K562 (cell line): ENCODE measurements around the gene A1BG. TPM values are rescaled to one million over a fixed set of nuclear protein-coding genes. Genes with fewer than 3 reads are reported as not detected.
A peak's percentile ranks its signal among the peaks of the same experiment; 100 is the strongest.

Source experiments
- BRD4 ChIP-seq: fragments of 200-600 bp; sonication (generic); IDR thresholded peaks from 2 replicates; pipeline ENCODE4 v1.6.1; 2017; ENCODE audit warnings: inconsistent platforms
- CBX8 ChIP-seq: fragments of 200-600 bp; sonication (generic); IDR thresholded peaks from 2 replicates; pipeline ENCODE4 v1.6.1; 2012; ENCODE audit warnings: borderline replicate concordance, mixed run types, low read depth, mild to moderate bottlenecking, moderate library complexity, mixed read lengths, low read length, control low read depth, inconsistent platforms; ENCODE audit not compliant: poor library complexity, severe bottlenecking; ENCODE audit errors: extremely low read depth
- CCNT2 ChIP-seq: IDR thresholded peaks from 2 replicates; pipeline ENCODE4 v1.6.1; 2011; ENCODE audit warnings: borderline replicate concordance, low read depth, mild to moderate bottlenecking, moderate library complexity, mixed read lengths, low read length; ENCODE audit not compliant: insufficient read length; ENCODE audit errors: extremely low read depth
- CREB3L1 ChIP-seq: fragments of 450-650 bp; IDR thresholded peaks from 2 replicates; pipeline ENCODE4 v1.6.1; 2014; ENCODE audit warnings: low read depth, mild to moderate bottlenecking, moderate library complexity, borderline replicate concordance
- FOSL1 ChIP-seq: fragments of 200-800 bp; sonication (Bioruptor generic); conservative IDR thresholded peaks from 2 replicates; pipeline ENCODE4 v1.6.1; 2016; ENCODE audit warnings: missing genetic modification characterization, missing compliant biosample characterization
- FOXP1 ChIP-seq: sonication (generic); formaldehyde crosslinking; IDR thresholded peaks from 2 replicates; pipeline ENCODE4 v1.8.0; 2022; ENCODE audit warnings: mild to moderate bottlenecking, missing genetic modification reagents
- JUNB ChIP-seq: fragments of 450-650 bp; formaldehyde crosslinking; conservative IDR thresholded peaks from 2 replicates; pipeline ENCODE4 v1.4.0; 2020; ENCODE audit warnings: mild to moderate bottlenecking
- MECOM ChIP-seq: fragments of 250-450 bp; sonication (Bioruptor Pico); IDR thresholded peaks from 2 replicates; pipeline ENCODE4 v1.8.0; 2022; ENCODE audit warnings: inconsistent platforms
- PHTF2 ChIP-seq: fragments of 250-450 bp; sonication (Bioruptor Pico); IDR thresholded peaks from 2 replicates; pipeline ENCODE4 v1.5.0; 2021; ENCODE audit warnings: mild to moderate bottlenecking
- RFX5 ChIP-seq: IDR thresholded peaks from 2 replicates; pipeline ENCODE4 v1.6.1; 2011; ENCODE audit warnings: low read depth, mild to moderate bottlenecking, improper control_type of control experiment, low read length
- SLC30A9 ChIP-seq: fragments of 250-450 bp; sonication (Bioruptor Pico); IDR thresholded peaks from 2 replicates; pipeline ENCODE4 v1.8.0; 2022; ENCODE audit warnings: mild to moderate bottlenecking, moderate library complexity
- SMAD1 ChIP-seq: fragments of 150-350 bp; IDR thresholded peaks from 2 replicates; pipeline ENCODE4 v1.6.1; 2014; ENCODE audit warnings: low read length, low read depth; ENCODE audit not compliant: partially characterized antibody
- SMAD4 ChIP-seq: fragments of 250-450 bp; sonication (Bioruptor Pico); conservative IDR thresholded peaks from 2 replicates; pipeline ENCODE4 v1.8.0; 2021; ENCODE audit warnings: inconsistent platforms, mild to moderate bottlenecking, moderate library complexity
- XRCC3 ChIP-seq: fragments of 450-650 bp; IDR thresholded peaks from 2 replicates; pipeline ENCODE4 v1.6.1; 2017; ENCODE audit warnings: mild to moderate bottlenecking, moderate library complexity
- ZBTB40 ChIP-seq, 2 experiments: fragments of 450-650 bp in 1 of 2; sonication (generic) in 1 of 2; formaldehyde crosslinking in 1 of 2; IDR thresholded peaks; 2 replicates each; pipeline versions ENCODE4 v1.7.1 to v1.9.0; 2016 to 2022; ENCODE audit warnings: inconsistent platforms in 1 of 2, mild to moderate bottlenecking in 1 of 2, missing genetic modification reagents in 1 of 2
- ZNF589 ChIP-seq: fragments of 200-800 bp; sonication (Bioruptor generic); IDR thresholded peaks from 2 replicates; pipeline ENCODE4 v1.6.1; 2016; ENCODE audit warnings: low read depth, missing genetic modification characterization, missing compliant biosample characterization
- polyA plus RNA-seq, 8 experiments: library from polyadenylated mRNA; depleted of rRNA in 4 of 8; stranded (reverse) in 5 of 8; unstranded in 3 of 8; fragments of >200 nt; fragmentation: Nextera tagmentation in 2 of 8; fragmentation: Illumina TruSeq in 1 of 8; extraction: Ambion mirVana in 2 of 8; extraction: Trizol in 1 of 8; gene quantifications; 2 replicates each; pipeline versions ENCODE4 v1.2.1 to v1.2.3, GENCODE V29; 2011 to 2014; ENCODE audit warnings: inconsistent platforms in 1 of 8, missing spikeins in 1 of 8
- total RNA-seq, 7 experiments: library from RNA; depleted of rRNA in 6 of 7; stranded (reverse); fragments of >200 nt in 6 of 7; fragmentation: Illumina TruSeq in 2 of 7; extraction: Trizol in 2 of 7; gene quantifications; 2 replicates each; pipeline versions ENCODE4 v1.2.1 to v1.2.3, GENCODE V29; 2011 to 2021; ENCODE audit warnings: low replicate concordance in 1 of 7

A1BG gene
- total and polyA plus RNA-seq, 9 of the 15 experiments (the other 6 are each of a cell fraction or from before 2014, with no cell fraction given): 0.10 to 19.8 (median 2.6) TPM

GRCh38 chr19:58400916-58401839 is 47.9 kb upstream of the A1BG start (continued):
- peak; percentile 61 for TF ChIP-seq ZBTB40 (IDR thresholded peaks at IDR 0.05)
- no peak for TF ChIP-seq ZBTB40 (CRISPR knock-in tag; IDR thresholded peaks at IDR 0.05)
- TF ChIP-seq CBX8: no peak
- TF ChIP-seq SMAD4 (CRISPR knock-in tag): peak; percentile 23
- TF ChIP-seq CREB3L1: 0 out of 2 replicates have a peak, but pooled peaks have one; percentile 39
- no peak for TF ChIP-seq FOSL1 (tag)
- no peak for TF ChIP-seq XRCC3
- TF ChIP-seq PHTF2 (CRISPR knock-in tag): no peak
- no peak; the same call in 1 of the 2 replicates for TF ChIP-seq ZNF589 (CRISPR knock-in tag)
- TF ChIP-seq FOXP1: peak; percentile 42; the same call in 1 of the 2 replicates
- peak; percentile 96 for TF ChIP-seq RFX5
- no peak for TF ChIP-seq BRD4
- TF ChIP-seq CCNT2: peak; percentile 48
- no peak for TF ChIP-seq SLC30A9 (CRISPR knock-in tag)
- no peak for TF ChIP-seq MECOM (CRISPR knock-in tag)
- TF ChIP-seq SMAD1: no peak
- 0 out of 2 replicates have a peak, but pooled peaks have one; percentile 34 for TF ChIP-seq JUNB (CRISPR knock-in tag)
